ENCODE results near the gene XYLB.

The XYLB gene

DNA sequence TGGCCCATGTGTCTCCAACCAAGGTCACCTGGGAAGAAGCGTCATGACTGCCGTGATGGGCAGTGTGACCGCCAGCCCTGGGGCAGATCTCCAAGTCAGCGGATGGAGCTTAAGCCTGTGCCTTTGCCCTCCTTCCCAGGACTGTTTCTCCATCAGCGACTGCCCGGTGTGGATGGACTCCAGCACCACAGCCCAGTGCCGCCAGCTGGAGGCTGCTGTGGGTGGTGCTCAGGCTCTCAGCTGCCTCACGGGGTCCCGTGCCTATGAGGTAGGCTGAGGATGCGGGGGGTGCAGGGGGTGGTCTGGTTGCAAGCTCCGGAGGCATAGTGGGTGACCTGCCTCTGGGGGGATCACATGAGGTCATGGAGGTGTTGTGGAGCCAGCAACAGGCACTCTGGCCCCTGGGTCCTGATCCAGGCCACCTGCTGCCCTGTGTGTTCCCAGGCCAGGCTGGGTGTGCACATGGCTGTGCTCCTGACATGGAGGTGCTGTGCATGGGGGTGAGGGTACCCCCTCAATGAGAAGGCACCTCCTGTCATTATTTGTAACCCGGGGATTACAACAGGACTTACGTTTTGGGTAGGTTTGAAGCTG is 19.0 kb downstream of the XYLB start:
- no peak for DNase-seq

DNA sequence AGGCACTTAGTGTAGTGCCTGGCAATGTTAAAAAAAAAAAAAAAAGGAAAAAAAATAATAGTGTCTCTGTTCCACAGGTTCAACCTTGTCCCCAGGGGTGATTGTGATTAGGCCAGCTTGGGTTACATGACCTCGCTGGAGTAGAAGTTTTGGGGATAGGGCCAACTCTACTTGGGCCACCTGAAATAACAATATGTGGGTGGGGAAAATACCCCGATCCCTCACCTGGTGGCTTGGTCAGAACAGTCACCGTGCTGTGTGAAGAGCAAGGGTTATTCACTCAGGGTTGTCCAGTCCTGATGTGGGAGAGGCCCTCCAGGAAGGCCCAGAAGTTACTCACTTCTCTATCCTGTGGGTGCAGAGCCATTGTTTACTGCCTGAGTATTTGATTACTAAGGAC is 19.5 kb downstream of the XYLB start:
- no peak for DNase-seq

- no peak for DNase-seq
Measured at GRCh38 chr3:38367779-38368178, 21.2 kb downstream of the XYLB start.

DNA sequence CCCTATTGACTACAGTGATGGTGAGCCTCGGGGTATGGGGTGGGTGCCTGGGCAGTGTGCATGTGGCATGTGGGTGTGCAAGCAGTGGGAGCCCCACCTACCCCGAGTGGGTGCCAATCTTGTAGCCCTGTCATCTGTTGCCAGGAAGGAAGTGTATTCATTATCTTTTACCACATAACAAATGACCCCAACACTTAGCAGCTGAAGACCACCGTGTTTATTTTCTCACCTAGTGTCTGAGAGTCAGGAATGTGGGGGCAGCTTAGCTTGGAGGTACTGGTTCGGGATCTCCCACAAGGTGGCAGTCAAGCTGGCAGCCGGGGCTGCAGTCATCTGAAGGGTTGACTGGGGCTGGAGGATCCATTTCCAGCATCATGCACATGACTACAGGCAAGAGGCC is 21.7 kb downstream of the XYLB start:
- no peak for DNase-seq

DNA sequence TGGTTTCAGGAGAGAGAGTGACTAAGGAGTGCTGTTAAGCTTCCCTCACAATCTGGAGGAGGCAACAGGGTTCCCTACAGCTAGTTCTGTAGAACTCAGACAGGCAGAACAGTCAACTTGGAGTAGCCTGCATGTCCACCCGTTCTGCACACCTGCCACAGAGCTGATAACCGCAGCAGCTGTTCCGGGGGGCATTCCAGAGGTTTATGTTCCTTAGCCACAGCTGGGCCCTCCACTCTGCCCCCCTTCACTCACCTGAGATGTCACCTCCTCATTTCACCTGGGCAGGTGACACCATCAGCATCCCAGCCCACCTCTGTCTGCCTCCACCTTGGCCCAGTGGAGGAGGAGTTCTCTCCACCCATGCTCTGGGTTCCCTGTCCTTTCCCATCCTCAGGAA is 22.6 kb downstream of the XYLB start:
- DNase-seq = no peak

DNA sequence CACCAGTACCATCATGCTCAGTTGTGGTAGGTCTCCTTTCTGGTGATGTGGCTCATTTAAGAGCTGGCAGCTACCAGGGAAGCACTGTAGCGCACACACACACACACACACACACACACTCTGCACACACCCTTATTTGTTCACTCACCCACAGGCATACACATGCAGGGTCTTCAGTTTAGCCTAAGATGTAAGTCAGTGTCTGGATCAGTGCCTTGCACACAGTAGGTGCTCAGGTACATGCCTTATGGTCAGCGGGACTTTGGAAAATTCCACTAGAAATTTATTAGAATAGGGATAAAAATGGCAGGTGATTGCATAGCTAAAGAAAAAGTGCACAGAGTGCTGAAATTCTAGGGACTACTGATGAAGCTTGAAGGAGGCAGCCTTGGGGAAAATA is 23.6 kb downstream of the XYLB start:
- no peak for DNase-seq

DNA sequence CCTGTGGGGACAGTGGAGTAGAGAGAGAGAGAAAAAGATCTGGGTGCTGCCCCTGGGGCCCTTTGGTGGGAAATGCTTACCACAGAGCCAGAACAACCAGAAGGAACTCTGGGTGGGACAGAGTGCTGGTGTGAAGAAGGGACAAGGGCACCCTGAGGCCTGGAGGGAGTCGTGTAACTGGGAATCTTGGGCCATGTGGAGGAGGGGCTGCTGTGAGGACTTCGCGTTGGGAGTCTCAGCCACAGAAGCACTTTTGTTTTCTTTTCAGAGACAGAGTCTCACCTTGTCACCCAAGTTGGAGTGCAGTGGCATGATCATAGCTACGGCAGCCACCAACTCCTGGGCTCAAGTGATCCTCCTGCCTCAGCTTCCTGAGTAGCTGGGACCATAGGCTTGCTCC is 24.3 kb downstream of the XYLB start:
- no peak for DNase-seq

DNA sequence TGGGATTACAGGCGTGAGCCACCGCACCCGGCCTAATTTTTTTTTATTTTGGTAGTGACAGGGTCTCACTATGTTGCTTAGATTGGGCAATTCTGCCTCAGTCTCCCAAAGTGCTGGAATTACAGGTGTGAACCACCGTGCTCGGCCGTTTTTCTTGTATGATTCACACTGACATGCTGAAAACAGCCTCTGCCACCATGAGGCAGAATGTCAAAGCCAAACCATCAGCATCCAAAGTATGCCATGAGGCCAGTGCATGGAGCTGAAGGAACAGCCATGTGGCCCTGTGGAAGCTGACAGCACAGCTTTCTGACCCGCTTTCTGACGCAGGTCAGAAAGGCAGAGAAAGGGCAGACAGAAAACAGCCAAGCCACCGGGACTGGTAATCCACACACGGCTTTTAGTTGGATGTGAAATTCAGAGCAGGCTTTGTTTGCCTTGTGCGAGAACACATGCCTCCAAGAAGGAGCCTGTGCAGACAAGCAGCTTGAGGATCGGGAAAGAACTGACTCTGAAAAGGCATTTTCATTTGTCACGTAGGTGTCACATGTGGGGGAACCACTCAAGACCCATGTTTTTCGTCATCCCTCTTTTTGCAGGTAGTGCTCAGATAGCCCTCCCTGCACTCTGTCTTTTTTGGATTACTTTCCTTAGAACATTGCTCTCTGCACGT is 25.1 kb downstream of the XYLB start:
- no peak for DNase-seq

DNA sequence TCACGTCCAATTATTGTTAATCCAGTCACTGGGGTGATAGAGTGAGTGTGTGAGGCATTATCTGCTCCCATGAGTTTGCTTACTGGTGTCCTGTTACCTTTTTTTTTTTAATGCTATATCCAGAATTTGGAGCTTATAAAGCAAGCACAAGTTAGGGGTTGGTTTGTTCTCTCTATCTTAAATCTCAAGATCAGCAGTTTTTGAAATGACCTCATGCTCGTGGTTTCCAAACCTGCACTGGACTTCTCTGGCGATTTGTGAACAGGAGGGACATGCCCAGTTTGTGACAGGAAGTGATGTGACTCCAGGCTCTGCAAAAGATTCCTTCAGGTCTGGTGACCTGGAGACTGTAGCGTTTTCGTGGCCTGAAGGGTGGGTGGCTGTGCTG is 25.6 kb downstream of the XYLB start:
- no peak for DNase-seq

DNA sequence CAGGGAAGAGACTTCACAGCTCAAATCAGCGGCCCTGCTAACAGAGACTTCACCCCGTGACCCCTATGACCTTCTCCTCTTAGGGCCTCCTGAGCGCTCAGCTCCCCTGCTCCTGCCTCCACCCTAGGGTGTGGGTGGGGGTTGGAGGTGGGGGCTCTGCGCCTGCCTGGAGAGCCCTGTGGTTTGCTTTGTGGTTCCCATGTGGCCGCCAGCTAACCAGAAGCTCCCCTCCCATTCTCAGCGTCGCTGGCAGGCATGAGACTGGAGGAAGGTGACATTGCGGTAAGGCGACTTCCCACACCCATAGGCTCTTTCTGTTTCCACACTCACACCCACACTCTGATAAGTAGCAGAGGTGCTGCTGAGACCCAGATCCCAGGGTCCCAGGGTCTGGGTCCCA is 27.6 kb downstream of the XYLB start:
- peak; percentile 15 for DNase-seq

DNA sequence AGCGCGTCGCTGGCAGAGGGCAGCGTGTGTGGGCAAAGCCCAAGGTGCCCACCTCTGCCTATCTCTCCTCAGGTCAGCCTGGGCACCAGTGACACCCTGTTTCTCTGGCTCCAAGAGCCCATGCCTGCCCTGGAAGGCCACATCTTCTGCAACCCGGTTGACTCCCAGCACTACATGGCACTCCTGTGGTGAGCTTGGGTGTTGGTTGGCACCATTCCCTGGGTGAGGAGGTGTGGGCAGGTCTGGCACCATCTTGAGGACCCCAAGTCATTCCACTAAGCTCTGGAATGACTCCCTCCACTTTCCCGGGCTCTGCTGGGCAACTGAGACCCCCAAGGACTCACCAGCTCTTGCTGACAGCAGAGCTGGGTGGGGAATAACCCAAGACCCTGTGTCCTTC is 28.5 kb downstream of the XYLB start:
- no peak for DNase-seq

DNA sequence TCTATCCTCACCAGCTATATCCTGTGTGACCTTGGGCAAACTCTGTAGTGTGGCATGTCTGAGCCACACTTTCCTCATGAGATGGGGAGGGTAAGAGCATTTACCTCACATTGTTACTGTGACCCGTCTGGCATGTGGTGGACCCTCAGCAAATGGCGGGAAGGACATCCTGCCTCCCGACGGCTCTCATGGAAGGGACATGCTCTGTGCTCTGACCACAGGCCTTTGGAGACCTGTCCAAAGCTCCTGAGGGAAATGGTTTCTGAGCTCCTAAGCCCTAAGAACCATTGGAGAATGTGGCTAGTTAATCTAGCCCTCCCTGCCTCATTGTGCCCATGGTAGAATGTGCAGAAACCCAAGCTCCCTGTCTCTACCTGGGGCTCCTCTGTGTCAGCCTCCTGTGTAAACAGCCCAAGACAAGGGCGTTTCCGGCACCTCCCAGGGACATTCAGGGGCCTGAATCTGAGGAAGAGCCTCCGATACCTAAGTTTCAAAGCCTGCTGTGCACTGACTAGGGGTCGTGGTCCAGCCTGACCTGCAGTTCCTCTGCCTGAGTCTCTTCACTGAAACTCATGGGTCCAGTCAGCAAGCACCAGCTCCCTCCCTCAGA is 29.0 kb downstream of the XYLB start:
- DNase-seq = no peak

DNA sequence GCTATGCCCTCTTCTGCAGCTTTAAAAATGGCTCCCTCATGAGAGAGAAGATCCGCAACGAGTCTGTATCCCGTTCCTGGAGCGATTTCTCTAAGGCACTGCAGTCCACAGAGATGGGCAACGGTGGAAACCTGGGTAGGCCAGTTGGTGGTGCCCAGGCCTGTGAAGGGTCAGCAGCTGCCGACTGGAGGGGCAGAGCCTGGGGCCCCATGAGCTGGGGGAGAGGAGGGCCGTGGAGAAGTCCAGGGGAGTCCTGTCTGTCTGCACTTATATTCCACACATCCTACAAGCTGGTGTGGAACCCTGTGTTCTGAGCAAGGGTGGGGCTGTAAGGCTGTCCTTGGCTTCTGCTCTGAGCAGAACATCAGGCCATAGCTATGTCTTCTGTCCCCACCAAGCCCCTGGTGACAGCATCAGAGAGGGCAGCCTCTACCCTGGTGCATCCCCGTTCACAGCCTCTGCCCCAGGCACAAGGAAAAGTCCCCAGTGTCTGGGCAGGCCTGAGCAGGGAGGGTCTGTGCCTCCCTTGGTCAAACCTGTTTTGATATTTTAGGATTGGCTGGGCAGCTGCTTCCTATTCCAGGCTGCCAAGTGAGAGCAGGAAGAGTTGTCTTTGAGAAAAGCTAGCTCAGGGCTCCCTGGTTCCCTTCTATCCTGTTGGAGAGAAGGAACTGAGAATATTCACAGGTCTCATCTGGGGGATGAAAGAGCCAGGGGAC is 29.7 kb downstream of the XYLB start:
- DNase-seq = no peak

GRCh38 chr3:38379201-38379770 is 32.7 kb downstream of the XYLB start:
- DNase-seq = no peak

DNA sequence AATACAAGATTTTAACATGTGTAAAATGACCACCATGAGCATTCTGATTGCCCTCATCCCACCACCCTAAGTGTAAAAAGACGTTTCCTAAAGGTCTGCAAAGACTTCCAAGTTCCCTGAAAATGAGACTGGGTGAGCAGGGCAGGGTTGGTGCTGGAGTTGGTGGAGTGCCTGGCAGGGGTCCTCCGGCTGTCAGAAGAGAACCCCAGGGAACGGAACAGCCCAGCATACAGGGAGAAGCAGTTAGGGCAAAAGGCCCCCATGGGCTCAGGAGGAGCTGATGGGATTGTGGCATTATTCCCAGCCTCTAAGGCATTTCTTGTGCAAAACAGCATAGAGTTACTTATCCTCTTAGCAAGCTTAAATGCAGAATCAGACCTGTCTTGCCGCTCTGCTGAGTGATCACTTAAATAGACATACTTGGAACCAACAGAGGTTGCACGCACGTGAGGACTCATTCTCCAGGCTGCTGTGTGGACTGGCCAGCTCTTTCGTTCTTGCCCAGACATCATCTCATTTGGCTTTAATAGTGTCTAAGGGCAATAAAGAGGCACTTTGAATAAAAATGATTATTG is 36.0 kb downstream of the XYLB start:
- DNase-seq = no peak

DNA sequence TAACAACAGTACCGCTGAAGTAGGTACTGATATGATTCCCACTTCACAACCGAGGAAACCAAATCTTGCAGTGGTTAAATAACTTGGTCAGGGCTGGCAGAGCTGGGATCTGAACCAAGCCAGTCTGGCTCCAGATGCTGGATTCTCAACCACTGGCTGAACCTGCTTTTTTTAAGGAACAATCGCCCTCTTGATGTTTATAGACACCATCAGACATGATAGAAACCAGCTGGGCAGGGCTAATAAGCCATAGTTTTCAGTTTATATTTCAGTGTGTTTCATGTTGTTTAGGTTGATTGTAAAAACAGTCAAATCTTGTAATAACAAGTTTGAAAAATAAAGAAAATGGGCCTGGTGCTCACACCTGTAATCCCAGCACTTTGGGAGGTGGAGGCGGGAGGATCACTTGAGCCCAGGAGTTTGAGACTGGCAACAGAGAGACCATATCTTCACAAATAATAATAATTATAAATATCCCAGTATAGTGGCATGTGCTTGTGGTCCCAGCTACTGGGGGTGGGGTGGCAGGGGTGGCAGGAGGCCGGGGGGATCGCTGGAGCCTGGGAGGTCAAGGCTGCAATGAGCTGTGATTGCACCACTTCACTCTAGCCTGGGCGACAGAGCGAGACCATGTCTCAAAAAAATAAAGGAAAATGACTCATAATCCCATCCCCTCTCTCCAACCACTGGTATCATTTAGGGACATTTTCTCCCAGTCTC is 36.7 kb downstream of the XYLB start:
- DNase-seq = no peak

GRCh38 chr3:38386992-38387750 is 40.6 kb downstream of the XYLB start:
- DNase-seq = no peak

DNA sequence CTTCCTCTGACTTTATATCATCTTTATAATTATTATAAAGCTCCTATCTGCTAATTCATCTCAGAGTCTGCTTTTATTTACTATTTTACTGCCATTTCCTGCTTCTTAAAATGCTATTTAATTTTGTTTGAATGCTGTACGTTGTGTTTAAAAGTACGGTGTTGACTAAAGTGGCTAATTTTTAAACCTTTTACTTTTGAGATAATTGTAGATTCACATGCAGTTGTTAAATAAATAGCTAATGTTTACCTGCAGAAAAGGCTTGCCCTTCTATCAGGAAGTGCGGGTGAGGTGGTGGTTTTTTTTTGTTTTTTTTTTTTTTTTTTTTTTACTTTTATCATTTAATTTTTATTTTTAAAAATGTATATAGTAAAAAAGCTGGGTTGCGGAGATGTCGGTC is 41.3 kb downstream of the XYLB start:
- no peak for DNase-seq

- no peak for DNase-seq
Measured at GRCh38 chr3:38392604-38393163, 46.1 kb downstream of the XYLB start.

DNA sequence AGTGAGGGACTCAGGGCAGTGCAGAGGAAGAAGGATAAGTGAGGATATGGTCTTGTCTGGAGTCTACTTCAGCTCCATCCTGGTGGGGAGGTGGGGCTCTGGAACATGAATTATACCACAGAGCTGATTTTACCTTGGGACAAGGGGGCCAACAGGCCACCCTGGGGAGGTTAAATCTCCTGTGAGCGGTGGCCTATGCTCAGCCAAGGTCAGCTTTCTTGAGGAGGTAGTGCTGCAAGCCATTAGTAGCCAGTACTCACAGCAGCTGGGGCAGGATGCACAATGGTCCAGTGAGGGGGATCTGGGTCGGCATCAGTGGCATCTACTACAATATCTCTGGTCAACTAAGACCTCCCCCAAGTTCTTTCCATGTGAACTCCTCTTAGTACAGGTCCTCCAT is 49.7 kb downstream of the XYLB start:
- DNase-seq = no peak

DNA sequence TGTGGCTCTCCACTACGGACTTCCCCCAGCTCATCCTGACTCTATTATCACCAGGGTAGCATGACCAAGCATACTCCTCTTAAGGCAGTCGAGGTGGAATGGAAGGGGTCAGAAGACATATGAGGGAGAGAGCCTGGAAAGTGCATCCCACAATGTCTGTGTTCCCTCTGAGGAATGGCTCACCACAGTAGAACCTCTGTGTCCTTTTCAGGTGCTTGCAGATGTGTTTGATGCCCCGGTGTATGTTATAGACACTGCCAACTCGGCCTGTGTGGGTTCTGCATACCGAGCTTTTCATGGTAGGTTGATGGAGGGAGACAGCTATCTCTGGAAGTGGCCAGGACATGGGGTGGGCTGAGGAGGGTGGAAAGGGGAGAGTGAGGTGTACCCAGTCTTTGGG is 50.3 kb downstream of the XYLB start:
- DNase-seq = no peak

GRCh38 chr3:38397320-38397719 is 50.7 kb downstream of the XYLB start:
- DNase-seq = no peak
